ENCODE data around the gene C11orf91. TPM values are rescaled to one million over a fixed set of nuclear protein-coding genes. Genes with fewer than 3 reads are reported as not detected.

C11orf91 gene
- total RNA-seq, 1 donor from 2014 or later = not detected

DNA sequence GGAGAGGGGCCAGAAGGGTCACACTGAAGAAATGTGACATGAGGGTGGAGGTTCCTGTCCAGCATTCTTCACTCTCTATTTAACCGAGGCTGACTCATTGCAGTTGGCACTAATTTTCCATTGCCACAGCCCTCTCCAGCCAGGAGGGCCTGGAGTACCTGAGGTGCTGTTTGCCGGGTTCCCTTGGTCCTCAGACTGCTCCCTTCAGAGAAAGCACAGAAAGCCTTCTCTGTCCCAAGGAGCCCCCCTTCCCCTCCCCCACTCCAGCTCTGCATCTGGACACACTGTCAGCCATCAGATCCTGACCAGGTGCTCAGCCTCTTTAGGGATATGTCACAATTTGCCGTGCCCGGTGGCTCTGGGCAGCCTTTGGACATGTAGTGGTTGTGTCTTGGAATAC is 3.2 kb upstream of the C11orf91 start:
- no peak for DNase-seq
- TF ChIP-seq, protein P1, sequence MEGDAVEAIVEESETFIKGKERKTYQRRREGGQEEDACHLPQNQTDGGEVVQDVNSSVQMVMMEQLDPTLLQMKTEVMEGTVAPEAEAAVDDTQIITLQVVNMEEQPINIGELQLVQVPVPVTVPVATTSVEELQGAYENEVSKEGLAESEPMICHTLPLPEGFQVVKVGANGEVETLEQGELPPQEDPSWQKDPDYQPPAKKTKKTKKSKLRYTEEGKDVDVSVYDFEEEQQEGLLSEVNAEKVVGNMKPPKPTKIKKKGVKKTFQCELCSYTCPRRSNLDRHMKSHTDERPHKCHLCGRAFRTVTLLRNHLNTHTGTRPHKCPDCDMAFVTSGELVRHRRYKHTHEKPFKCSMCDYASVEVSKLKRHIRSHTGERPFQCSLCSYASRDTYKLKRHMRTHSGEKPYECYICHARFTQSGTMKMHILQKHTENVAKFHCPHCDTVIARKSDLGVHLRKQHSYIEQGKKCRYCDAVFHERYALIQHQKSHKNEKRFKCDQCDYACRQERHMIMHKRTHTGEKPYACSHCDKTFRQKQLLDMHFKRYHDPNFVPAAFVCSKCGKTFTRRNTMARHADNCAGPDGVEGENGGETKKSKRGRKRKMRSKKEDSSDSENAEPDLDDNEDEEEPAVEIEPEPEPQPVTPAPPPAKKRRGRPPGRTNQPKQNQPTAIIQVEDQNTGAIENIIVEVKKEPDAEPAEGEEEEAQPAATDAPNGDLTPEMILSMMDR (IDR thresholded peaks at IDR 0.05; ENCODE audit: borderline replicate concordance) = no peak
- peaks cover 19% of the 10 kb centered on the region for H3K36me3 ChIP-seq
- intact Hi-C loops (cut with micrococcal nuclease) = no loop called here
- no peaks in the 10 kb centered on the region for H3K9me3 ChIP-seq (replicated peaks)
- no peak overlapping the region for H3K4me3 ChIP-seq
- H3K4me1 ChIP-seq = peaks cover 97% of the 10 kb centered on the region
- no peaks in the 10 kb centered on the region for H3K27me3 ChIP-seq (ENCODE audit: low read depth)
- peak overlapping the region; percentile 89 for H3K27ac ChIP-seq (replicated peaks)

DNA sequence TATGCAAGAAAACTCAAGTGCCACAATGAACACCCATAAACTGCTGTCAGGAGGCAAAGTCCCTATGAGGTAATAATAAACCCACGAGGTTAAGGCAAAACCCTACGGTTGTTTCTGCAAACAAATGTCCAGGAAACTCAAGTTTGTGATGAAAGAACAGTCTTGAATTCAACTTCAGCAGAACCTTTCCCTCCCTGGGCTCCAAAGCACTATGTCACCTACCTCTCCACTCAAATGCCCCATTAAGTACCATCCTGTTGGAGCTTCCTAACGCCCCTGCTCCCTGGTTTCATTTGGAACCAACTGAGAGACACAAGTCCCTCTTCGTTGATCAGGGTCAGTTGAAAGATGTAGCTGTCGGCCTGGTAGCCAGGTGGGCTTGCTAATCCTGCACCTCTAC is 2.6 kb upstream of the C11orf91 start:
- intact Hi-C loops (cut with micrococcal nuclease) = no loop called here
- Histone ChIP-seq H3K4me3 (no peak overlapping the region), H3K27ac (replicated peaks) (peak overlapping the region; percentile 89), H3K36me3 (peaks cover 13% of the 10 kb centered on the region), H3K27me3 (ENCODE audit: low read depth) (no peaks in the 10 kb centered on the region), H3K4me1 (peaks cover 97% of the 10 kb centered on the region), H3K9me3 (replicated peaks) (no peaks in the 10 kb centered on the region)
- no peak for DNase-seq
- TF ChIP-seq, protein P1 (IDR thresholded peaks at IDR 0.05; ENCODE audit: borderline replicate concordance) = no peak

DNA sequence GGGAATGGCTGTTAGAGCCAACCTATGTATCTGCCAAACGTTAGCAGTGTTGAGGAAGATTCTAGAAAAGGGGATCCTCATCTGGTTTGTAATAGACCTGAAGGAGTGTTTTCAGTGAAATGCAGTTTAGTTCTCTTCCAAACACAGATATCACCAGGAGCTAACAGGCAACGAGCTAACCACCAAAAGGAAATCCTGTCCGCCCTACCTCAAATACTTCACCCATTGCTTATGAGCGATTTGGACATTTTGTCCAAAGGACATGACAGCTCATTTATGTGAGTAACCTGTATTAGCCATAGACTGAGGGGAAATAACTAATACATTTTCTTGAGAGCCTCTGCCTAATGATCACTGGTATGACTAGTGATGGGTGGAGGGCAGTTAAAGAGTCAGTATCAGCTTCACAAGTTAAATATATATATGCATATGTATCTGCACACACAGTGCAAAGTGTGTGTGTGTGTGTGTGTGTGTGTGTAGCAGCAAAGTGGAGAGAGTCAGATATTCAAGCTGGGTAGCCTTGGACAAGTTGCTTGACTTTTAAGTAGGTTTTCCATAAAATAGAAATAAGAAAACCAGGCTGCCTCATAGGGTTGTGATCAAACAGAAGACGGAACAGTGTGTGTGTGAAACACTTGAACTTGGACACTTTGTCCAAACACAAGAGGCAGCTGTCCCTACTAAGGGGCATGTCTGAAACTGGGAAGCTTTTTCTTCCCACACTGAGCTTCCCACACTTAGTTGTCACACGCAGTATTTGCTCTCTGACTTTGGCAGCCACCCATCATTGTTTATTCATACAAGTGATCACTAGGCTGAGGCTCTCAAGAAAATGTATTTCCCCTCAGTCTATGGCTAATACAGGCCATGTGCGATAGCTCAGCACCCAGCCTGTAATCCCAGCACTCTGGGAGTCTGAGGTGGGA is 940 bp upstream of the C11orf91 start:
- intact Hi-C loops (cut with micrococcal nuclease) = no loop called here
- H3K9me3 ChIP-seq (replicated peaks) = no peaks in the 10 kb centered on the region
- TF ChIP-seq, protein P1 (IDR thresholded peaks at IDR 0.05; ENCODE audit: borderline replicate concordance) = no peak
- H3K27me3 ChIP-seq (ENCODE audit: low read depth) = no peaks in the 10 kb centered on the region
- H3K4me1 ChIP-seq = peaks cover 97% of the 10 kb centered on the region
- H3K36me3 ChIP-seq = peaks cover 5% of the 10 kb centered on the region
- H3K27ac ChIP-seq (replicated peaks) = peak overlapping the region; percentile 89
- peak overlapping the region; percentile 69 for H3K4me3 ChIP-seq
- DNase-seq = no peak

DNA sequence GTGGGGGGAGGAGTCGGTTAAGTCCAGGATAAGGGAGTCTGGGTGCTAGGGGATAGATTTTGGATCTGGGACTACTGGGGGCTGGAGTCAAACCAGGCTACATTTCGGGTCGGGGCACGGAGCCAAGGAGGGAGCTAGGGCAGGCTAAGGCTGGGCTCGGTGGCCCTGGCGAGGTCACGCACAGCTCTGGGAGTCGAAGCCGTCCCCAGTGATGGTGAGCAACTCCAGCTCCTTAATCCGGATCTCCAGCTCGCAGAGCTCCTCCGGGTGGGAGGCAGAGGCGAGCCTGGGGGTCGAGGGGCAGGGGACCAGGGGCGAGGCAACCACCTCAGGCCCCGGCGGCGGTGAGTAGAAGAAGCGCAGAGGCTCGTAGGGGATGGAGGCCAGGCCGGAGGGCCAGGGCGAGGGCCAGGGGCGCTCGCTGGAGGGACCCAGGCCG is 544 bp downstream of the C11orf91 start:
- intact Hi-C loops (cut with micrococcal nuclease) = no loop called here
- no peaks in the 10 kb centered on the region for H3K27me3 ChIP-seq (ENCODE audit: low read depth)
- peak; percentile 57 for DNase-seq
- no peaks in the 10 kb centered on the region for H3K9me3 ChIP-seq (replicated peaks)
- H3K4me1 ChIP-seq = peaks cover 97% of the 10 kb centered on the region
- H3K36me3 ChIP-seq = peaks cover 2% of the 10 kb centered on the region
- TF ChIP-seq, protein P1 (IDR thresholded peaks at IDR 0.05; ENCODE audit: borderline replicate concordance) = no peak
- H3K27ac ChIP-seq (replicated peaks) = peak overlapping the region; percentile 89
- peak overlapping the region; percentile 69 for H3K4me3 ChIP-seq

DNA sequence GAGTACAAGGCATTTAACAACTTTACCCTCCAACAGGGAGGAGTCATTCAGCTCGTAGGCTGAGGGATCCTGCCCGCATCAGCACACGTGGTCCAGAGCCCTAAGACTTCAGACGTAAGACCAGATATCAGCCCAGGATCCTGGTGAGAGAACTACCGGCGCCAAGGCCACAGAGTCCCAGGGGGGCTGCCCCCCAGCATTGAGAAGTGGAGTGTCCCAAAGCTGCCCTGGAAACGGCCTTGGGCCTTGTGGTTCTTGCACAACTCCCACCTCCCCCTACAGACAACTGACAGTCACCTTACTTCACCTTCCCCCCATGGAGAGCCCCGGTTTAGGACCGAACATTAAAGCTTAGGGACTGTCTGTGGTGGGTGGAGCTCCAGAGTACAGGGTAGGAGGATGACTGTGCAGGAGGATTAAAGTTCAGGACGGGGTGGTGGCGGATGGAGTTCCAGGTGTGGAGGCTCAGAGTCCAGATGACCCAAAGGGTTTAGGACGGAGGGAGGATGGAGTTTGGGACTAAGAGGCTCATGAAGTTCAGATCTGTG is 1.0 kb downstream of the C11orf91 start:
- Histone ChIP-seq H3K9me3 (replicated peaks) (no peaks in the 10 kb centered on the region), H3K27me3 (ENCODE audit: low read depth) (no peaks in the 10 kb centered on the region), H3K4me3 (peak overlapping the region; percentile 69), H3K4me1 (peaks cover 97% of the 10 kb centered on the region), H3K36me3 (no peaks in the 10 kb centered on the region), H3K27ac (replicated peaks) (peak overlapping the region; percentile 89)
- no peak for DNase-seq
- intact Hi-C loops (cut with micrococcal nuclease) = no loop called here
- TF ChIP-seq, protein P1 (IDR thresholded peaks at IDR 0.05; ENCODE audit: borderline replicate concordance) = no peak
